ENCODE results near the gene DHX32.
"Not testable (repeated sequence)": the region's sequence is repeated elsewhere in the genome, so short reads cannot be mapped to it uniquely, and the experiment has no call there.

The DHX32 gene, protein sequence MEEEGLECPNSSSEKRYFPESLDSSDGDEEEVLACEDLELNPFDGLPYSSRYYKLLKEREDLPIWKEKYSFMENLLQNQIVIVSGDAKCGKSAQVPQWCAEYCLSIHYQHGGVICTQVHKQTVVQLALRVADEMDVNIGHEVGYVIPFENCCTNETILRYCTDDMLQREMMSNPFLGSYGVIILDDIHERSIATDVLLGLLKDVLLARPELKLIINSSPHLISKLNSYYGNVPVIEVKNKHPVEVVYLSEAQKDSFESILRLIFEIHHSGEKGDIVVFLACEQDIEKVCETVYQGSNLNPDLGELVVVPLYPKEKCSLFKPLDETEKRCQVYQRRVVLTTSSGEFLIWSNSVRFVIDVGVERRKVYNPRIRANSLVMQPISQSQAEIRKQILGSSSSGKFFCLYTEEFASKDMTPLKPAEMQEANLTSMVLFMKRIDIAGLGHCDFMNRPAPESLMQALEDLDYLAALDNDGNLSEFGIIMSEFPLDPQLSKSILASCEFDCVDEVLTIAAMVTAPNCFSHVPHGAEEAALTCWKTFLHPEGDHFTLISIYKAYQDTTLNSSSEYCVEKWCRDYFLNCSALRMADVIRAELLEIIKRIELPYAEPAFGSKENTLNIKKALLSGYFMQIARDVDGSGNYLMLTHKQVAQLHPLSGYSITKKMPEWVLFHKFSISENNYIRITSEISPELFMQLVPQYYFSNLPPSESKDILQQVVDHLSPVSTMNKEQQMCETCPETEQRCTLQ

DNA sequence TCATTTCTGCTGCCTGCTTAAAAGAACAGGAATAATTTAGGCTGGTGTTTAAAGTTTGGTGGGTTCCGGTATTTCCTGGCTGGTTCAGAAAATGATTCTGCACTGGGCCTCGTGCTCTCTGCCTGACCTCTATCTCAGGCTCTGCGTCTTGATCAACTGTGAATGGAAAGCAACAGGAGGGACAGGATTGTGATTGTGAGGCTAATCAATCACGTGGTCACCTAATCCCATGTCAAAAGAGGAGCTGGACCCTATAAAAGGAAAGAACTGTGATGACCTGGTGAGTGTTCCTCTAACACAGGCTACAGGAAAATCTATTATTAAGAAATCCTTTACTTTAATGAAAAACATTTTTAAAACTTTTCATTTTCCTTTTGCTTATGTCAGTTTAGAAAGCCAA lies at the start of gene DHX32:
Gene DHX32, minus strand, starts transcription at position 101 of the 400 bp plus-strand sequence. CDS start 468 bp downstream, outside the sequence.
- no peak within 1 kb of the TSS for H3K4me3 ChIP-seq (replicated peaks; ENCODE audit: low read depth, low read length)
- no peak for DNase-seq (ENCODE audit: extremely low read depth, low read depth)
- TF ChIP-seq, protein P1, sequence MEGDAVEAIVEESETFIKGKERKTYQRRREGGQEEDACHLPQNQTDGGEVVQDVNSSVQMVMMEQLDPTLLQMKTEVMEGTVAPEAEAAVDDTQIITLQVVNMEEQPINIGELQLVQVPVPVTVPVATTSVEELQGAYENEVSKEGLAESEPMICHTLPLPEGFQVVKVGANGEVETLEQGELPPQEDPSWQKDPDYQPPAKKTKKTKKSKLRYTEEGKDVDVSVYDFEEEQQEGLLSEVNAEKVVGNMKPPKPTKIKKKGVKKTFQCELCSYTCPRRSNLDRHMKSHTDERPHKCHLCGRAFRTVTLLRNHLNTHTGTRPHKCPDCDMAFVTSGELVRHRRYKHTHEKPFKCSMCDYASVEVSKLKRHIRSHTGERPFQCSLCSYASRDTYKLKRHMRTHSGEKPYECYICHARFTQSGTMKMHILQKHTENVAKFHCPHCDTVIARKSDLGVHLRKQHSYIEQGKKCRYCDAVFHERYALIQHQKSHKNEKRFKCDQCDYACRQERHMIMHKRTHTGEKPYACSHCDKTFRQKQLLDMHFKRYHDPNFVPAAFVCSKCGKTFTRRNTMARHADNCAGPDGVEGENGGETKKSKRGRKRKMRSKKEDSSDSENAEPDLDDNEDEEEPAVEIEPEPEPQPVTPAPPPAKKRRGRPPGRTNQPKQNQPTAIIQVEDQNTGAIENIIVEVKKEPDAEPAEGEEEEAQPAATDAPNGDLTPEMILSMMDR (IDR thresholded peaks at IDR 0.05; ENCODE audit: low read depth, low read length, missing control alignments): no peak

DNA sequence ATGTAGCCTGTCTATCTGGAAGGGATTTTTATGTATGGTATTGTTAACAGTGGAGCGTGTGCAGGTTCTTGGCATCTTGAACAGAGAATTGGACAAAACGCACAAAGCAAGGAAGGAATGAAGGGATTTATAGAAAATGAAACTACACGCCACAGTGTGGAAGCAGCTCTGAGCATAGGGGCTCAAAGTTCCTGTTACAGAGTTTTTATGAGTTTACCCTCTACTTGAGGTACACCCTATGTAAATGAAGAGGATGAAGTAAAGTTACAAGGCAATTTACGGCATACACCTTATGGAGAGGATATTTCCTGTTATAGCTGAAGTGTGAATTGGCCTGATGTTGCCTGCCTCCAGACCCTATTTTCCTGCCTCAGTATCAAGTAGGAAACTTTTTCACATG lies 48.5 kb upstream of the DHX32 start:
- TF ChIP-seq, protein P1 (IDR thresholded peaks at IDR 0.05; ENCODE audit: low read depth, low read length, missing control alignments): no peak
- H3K4me3 ChIP-seq (replicated peaks; ENCODE audit: low read depth, low read length): no peak overlapping the region
- DNase-seq (ENCODE audit: extremely low read depth, low read depth): no peak

DNA sequence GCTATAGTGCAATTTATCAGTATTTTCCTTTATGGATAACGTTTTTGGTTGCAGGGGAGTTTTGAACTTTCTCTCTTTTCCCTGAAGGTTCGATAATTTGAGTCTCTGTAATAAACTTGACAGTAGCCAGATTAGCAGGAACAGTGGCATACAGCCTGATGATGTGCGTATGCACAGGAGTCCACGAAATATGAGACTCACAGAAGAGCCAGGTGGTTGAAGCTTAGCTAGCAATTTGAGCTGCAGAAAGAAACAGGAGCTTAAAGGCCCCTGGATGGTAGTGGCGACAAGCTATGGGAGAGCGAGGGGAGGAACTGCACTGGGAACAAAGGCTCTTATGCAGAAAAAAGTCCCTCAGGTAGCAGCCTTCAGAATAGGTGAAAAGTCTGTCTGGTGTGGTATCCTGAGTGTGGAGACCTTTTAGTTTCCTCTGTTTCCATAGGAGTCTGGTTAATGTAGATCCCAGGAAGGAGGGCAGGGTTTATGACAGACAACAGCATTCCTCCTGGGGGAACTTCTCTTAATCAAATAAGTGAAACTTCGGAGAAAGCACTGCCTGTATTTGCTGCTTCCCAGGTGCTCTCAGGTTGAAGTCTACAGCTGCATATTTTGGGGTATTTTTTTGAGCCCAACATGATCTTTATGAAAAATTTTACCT lies 48.0 kb upstream of the DHX32 start:
- TF ChIP-seq, protein P1 (IDR thresholded peaks at IDR 0.05; ENCODE audit: low read depth, low read length, missing control alignments): no peak
- H3K4me3 ChIP-seq (replicated peaks; ENCODE audit: low read depth, low read length): no peak overlapping the region
- DNase-seq (ENCODE audit: extremely low read depth, low read depth): no peak

DNA sequence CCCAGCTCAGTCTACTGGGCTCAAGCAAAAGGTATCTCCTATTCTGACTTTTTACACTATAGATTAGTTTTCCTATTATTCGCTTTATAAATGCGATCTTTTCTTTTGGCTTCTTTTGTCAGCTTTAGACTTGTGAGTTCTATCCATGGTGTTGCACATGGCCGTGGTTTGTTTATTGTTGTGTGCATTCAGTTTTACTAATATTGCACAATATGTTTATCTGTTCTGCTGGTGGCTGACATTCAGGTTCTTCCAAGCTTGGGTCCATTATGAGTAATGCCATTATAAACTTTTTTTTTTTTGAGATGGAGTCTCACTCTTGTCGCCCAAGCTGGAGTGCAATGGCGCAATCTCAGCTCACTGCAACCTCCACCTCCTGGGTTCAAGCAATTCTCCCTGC lies 46.2 kb upstream of the DHX32 start:
- DNase-seq (ENCODE audit: extremely low read depth, low read depth); H3K4me3 ChIP-seq (replicated peaks; ENCODE audit: low read depth, low read length): not testable (repeated sequence)

DNA sequence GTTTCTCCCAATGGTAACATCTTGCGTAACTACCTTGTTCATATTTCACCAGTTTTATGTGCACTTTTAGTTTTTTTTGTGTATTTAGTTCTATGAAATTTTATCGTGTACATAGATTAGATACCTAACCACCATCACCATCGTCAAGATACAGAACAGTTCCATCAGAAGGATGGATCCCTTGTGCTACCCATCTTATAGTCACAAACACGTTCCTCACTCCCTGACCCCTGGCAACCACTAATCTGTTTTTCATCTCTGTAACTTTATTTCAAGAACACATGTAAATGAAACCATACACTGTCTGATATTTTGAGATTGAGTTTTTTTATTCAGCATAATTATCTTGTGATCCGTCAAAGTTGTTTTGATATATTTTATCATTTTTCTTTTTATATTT lies 45.2 kb upstream of the DHX32 start:
- no peak for DNase-seq (ENCODE audit: extremely low read depth, low read depth)
- TF ChIP-seq, protein P1 (IDR thresholded peaks at IDR 0.05; ENCODE audit: low read depth, low read length, missing control alignments): no peak
- no peak overlapping the region for H3K4me3 ChIP-seq (replicated peaks; ENCODE audit: low read depth, low read length)

DNA sequence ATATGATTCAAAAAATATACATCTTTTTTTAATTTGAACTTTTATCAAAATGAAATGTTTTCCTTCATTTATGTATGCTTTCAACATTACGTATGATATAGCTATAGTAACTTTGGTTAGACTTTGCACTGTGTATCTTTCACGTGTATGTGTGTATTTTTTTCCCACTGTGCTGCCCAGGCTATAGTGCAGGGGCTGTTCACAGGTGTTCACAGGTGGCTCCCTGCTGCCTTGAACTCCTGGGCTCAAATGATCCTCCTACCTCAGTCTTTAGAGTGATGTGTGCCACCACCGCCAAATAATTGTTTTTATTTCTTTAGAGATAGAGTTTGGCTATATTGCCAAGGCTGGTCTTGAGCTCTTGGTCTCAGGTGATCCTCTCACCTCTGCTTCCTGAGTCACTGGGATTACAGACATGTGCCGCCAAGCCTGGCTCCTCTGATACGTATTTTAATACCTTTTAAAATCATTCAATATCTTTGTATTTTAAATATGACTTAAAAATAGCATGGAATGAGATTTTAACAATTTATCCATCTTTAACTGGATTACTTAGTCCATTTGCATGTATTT lies 44.3 kb upstream of the DHX32 start:
- TF ChIP-seq, protein P1 (IDR thresholded peaks at IDR 0.05; ENCODE audit: low read depth, low read length, missing control alignments): no peak
- H3K4me3 ChIP-seq (replicated peaks; ENCODE audit: low read depth, low read length): no peak overlapping the region
- no peak for DNase-seq (ENCODE audit: extremely low read depth, low read depth)

DNA sequence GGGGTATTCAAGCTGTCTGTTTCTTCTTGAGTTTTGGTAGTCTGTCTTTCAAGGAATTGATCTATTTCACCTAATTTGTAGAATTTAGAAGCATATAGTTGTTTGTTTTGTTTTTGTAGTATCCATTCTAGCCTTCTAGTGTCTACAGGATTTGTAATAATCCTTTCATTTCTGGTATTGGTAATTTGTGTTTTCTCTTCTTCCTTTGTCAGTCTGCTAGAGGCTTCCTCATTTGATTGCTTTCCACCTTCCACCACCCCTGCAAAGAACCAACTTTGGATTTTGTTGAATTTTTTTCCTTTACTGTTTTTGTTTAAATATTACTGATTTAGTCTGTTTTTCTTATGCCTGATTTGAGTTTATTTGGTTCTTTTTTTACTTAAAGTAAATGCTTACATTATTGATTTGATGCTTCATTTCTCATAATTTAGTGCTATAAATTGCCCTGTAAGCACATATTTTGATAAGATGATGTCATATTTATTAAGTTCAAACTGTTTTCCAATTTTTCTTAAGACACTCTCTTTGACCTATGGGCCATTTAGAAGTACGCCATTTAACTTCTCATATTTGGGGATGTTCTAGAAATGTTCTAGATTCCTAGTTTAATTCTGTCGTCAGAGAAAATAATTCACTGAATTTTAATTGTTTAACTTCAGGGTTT lies 40.7 kb upstream of the DHX32 start:
- not testable (repeated sequence) for H3K4me3 ChIP-seq (replicated peaks; ENCODE audit: low read depth, low read length); DNase-seq (ENCODE audit: extremely low read depth, low read depth)

DNA sequence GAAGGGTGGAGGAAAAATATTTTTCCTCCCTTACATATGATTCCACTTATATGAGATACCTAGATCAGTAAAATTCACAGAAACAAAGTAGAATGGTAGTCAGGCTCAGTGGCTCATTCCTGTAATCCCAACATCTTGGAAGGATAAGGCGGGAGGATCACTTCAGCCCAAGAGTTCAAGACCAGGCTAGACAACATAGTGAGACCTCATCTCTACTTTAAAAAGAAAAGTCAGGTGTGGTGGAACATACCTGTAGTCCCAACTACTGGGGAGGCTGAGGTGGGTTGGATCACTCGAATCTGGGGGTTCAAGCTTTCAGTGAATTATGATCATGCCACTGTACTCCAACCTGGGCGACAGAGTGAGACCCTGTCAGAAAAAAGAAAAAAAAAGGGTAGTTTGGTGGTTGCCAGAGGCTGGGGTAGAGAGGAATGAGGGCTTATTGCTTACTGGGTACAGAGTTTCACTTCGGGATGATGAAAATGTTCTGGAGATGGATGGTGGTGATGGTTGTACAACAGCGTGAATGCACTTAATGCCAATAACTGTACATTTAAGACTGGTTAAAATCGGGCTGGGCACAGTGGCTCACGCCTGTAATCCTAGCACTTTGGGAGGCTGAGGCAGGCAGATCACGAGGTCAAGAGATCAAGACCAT lies 36.7 kb upstream of the DHX32 start:
- DNase-seq (ENCODE audit: extremely low read depth, low read depth); H3K4me3 ChIP-seq (replicated peaks; ENCODE audit: low read depth, low read length): not testable (repeated sequence)

Measured in HFF-Myc (cell line).